Measurements from ENCODE around the gene ZNF763.
"Not testable (repeated sequence)": the region's sequence is repeated elsewhere in the genome, so short reads cannot be mapped to it uniquely, and the experiment has no call there.

ZNF763 gene

GRCh38 chr19:11964858-11965645 is at the start of gene ZNF763:
TSS of gene ZNF763 (plus strand) at chr19:11965040. CDS start at chr19:11965209, 169 bp downstream.
- peak; percentile 77 to 87 for DNase-seq (ENCODE audit: low read depth in 2 of 2)

DNA sequence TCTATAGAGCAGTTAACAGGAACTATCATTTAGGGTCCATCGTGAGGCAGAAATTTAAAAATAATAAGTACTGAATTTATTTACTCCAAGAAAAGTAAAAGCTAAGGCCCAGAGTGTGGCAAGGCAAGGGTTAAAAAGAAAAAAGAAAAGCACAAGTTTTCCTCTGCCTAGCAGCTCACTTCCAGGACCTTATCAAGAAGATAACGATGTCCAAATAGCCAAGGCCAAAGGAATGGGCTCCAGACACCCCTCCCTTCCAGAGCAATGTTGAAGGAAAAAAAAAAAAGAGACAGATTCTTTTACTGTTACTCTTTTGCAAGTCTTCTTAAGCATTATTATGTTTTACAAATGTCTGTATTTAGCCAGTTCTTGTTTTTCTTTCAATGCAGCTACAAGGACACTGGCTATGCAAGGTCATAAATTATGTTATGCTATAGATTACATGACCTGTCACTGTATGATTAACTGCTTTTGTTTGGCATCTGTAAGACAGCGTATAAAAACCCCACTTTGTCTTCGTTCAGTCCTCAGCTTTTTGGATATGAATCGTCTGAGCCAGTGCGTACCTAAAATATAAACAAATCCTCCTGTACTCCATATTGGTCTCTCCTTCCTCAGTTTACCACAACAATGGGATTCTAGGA is 42.9 kb upstream of the ZNF763 start:
- DNase-seq (ENCODE audit: low read depth in 2 of 2) = no peak

DNA sequence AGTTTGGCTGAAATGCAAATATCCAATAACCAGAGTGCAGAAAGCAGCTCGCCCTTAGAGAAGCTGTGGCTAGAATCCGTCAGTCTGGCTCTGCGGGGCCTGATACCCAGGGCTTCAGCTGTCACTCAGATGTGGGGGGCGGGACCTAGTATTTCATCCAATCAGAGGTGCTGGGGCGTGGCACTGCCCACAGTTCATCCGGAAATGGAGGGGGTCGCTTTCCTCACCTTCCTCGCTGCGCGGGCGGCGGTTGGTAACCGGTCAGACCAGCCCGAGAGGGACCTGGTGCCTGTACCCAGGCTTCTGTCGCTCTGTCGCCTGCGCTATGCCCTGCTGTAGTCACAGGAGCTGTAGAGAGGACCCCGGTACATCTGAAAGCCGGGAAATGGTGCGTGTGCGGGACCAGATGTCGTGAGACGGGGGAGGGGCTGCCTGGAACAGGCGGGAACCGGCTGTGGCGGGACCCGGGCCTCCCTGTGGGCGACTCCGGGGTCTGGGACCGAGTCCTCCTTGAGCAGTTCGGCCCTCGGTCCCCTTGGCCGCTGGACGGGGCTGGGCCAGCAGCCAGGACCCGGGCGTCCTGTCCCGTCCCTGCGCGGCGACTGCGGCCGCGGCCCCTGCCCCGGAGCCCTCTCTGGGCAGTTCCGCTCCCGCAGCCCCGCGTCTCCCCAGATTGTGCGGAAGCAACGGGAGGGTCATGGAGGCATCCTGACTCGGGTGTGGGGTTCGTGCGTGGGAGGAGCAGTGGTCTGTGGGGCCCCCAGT is 39.8 kb upstream of the ZNF763 start, which contains the start of gene ZNF700:
Gene ZNF700, plus strand, starts transcription at position 222 of the 765 bp plus-strand sequence. Its CDS starts 104 bp downstream, at position 326.
- peak; percentile 88 to 94 for DNase-seq (ENCODE audit: low read depth in 2 of 2)

GRCh38 chr19:11925651-11926187 is 39.1 kb upstream of the ZNF763 start:
- DNase-seq (ENCODE audit: low read depth in 2 of 2) = not testable (repeated sequence)

DNA sequence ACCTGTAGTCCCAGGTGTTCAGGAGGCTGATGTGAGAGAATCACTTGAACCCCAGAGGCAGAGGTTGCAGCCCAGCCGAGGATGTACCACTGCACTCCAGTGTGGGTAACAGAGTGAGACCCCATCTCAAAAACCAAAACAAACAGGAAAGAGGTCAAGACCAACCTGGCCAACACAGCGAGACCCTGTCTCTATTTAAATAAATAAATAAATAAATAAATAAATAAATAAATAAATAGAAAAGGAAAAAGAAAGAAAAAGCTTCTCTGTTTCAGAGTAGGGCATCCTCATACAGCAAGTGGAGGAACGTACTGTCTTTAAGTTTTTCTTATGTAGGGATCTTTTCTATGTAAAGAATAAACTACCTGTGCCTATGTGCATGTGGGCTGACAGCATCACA is 37.6 kb upstream of the ZNF763 start:
- no peak for DNase-seq (ENCODE audit: low read depth in 2 of 2)

DNA sequence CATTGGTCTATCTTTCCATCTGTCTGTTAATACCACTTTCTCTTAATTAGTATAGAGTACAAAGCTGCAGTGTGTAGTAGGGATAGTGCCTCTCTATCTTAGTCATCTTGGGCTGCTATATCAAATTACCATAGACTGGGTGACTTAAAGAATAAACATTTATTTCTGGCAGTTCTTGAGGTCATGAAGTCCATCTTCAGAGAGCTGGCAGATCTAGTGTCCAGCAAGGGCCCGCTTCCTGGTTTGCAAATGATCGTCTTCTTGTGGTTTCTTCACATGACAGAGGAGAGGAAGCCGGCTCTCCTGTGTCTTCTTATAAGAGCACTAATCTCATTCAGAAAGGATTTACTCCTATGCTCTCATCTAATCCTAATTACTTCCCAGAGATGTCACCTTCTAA is 33.8 kb upstream of the ZNF763 start:
- no peak for DNase-seq (ENCODE audit: low read depth in 2 of 2)

DNA sequence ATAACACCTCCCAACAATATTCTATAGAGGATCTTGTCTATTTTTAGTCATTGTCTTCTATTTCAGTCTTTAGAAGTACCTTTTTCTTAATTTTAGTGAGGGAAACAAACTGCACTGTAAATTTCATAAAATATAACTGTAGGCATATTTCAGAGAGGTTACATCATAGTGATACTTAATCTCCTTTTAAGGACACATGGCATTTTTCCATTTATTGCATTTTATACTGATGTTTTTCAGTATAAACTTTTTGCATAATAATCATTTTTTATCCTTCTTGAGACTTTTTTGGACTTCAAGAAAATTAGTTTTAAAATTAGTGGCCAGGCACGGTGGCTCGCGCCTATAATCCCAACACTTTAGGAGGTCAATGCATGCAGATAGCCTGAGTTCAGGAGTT is 33.3 kb upstream of the ZNF763 start:
- DNase-seq (ENCODE audit: low read depth in 2 of 2) = no peak

DNA sequence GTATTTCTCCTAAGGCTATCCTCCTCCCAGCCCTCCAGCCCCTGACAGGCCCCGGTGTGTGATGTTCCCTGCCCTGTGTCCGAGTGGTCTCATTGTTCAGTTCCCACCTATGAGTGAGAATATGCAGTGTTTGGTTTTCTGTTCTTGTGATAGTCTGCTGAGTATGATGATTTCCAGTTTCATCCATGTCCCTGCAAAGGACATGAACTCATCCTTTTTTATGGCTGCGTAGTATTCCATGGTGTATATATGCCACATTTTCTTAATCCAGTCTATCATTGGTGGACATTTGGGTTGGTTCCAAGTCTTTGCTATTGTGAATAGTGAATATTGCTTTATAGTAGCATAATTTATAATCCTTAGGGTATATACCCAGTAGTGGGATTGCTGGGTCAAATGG is 29.0 kb upstream of the ZNF763 start:
- DNase-seq (ENCODE audit: low read depth in 2 of 2) = not testable (repeated sequence)

- DNase-seq (ENCODE audit: low read depth in 2 of 2) = not testable (repeated sequence)
These were observed 26.5 kb upstream of the ZNF763 start for GRCh38 chr19:11938383-11938782.

DNA sequence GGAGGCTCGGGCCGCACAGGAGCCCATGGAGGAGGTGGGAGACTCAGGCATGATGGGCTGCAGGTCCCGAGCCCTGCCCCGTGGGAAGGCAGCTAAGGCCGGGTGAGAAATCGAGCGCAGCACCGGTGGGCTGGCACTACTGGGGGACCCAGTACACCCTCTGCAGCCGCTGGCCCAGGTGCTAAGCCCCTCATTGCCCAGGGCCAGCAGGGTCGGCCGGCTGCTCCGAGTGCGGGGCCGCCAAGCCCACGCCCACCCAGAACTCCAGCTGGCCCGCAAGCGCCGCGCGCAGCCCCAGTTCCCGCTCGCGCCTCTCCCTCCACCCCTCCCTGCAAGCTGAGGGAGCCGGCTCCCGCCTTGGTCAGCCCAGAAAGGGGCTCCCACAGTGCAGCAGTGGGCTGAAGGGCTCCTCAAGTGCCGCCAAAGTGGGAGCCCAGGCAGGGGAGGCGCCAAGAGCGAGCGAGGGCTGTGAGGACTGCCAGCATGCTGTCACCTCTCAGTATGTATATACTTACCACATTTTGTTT is 23.4 kb upstream of the ZNF763 start:
- not testable (repeated sequence) for DNase-seq (ENCODE audit: low read depth in 2 of 2)

DNA sequence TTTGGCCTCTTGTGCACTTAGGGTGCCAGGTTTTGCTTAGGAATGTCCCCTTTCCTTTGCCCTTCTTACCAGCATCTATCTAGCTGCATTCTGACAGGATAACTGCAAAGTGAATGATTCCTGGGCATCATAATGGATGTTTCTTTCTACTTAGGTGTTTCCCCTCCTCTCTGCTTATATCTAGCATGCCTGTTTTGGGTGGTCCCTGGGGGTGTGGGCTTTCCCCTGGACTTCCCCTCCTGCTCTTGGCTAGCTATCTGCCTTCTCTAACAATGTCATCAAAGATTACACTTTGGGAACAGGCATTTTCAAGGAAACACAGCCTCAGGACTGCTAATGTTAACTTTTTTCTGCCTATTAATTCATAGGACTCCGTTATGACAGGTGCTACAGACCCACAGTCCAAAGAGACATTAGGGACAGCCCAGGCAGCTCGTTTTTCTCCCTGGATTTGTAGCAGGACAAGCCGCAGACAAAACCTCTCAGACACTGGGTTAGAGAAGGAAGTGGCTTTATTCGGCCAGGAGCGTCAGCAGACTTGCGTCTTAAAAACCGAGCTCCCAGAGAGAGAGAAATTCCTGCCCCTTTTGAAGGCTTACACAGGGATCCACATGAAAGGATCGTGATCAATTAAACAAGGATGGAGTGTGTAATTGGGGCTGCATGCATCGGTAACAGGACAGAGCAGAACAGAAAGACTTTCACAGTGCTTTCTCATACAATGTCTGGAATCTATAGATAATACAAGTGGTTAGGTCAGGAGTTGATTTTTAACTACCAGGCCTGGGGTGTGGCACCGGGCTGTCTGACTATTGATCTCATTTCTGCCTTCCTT is 22.6 kb upstream of the ZNF763 start:
- DNase-seq (ENCODE audit: low read depth in 2 of 2) = no peak

- DNase-seq (ENCODE audit: low read depth in 2 of 2) = no peak
These were observed 22.1 kb upstream of the ZNF763 start for GRCh38 chr19:11942843-11943108.

DNA sequence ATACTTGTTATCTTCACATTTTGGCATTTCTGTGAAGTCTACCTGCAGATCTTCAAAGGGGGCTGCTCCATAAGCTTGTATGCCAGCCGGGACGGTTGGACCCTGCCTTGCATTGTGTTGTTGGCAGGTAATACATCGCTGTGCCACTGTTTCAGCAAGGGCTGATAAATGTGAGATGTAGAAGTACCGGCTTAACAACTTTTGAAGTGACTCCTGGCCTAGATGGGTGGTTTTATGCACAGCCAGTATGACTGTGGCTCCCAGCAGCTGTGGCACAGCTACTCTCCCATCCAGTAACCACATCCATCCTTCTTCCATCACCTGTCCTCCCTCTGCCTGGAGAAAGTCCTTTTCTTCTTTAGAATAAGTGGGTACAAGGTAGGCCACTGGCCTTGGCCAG is 20.2 kb upstream of the ZNF763 start:
- no peak for DNase-seq (ENCODE audit: low read depth in 2 of 2)

- DNase-seq (ENCODE audit: low read depth in 2 of 2) = no peak
These were observed 16.2 kb upstream of the ZNF763 start for GRCh38 chr19:11948646-11949045.

GRCh38 chr19:11949201-11949600 is 15.6 kb upstream of the ZNF763 start:
- no peak for DNase-seq (ENCODE audit: low read depth in 2 of 2)

DNA sequence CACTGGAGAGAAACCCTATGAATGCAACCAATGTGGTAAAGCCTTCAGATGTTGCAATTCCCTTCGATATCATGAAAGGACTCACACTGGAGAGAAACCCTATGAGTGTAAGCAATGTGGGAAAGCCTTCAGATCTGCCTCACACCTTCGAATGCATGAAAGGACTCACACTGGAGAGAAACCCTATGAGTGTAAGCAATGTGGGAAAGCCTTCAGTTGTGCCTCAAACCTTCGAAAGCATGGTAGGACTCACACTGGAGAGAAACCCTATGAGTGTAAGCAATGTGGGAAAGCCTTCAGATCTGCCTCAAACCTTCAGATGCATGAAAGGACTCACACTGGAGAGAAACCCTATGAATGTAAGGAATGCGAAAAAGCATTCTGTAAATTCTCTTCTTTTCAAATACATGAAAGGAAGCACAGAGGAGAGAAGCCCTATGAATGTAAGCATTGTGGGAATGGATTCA is 15.2 kb upstream of the ZNF763 start:
- not testable (repeated sequence) for DNase-seq (ENCODE audit: low read depth in 2 of 2)

- DNase-seq (ENCODE audit: low read depth in 2 of 2) = no peak
These were observed 14.5 kb upstream of the ZNF763 start for GRCh38 chr19:11950312-11950711.

DNA sequence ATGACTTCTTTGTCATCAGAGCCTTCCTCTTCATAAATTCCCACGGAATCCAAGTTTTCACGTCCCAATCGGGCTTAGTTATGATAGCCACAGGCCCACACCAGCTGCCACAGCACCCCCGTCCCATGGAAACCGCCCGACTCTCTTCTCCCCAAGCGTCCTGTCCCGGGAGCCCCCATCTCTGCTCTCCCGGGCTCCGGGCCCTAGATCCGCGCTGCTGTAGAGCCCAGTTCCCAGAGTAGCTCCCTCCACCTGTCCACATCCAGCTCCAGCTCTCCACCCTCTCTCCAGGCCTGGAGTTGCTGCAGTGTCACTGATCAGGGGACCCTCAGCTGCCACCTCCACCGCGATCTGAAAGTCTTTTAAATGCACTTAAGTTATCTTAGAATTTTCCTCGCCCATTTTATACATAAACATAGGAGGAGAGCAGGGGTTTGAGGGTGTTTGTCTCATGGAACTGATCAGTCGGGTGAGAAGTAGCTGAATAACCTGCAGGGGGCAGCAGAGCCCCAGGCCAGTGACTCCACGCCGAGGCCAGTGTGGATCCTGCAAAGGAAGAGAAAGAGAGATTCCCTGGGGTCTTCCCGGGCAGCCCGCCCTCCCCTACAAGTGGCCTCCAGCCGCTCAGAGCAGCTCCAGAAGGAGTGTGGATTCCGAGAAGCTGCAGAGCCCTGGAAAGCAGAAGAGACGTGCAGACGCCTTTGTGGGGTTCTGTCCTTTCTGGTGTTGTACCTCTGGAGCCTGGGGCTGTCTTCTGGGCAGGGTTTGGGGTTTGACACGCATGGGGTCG is 1.1 kb upstream of the ZNF763 start:
- DNase-seq (ENCODE audit: low read depth in 2 of 2) = peak; percentile 55 to 58

- no peak for DNase-seq (ENCODE audit: low read depth in 2 of 2)
These were observed 363 bp upstream of the ZNF763 start for GRCh38 chr19:11964496-11964857.

DNA sequence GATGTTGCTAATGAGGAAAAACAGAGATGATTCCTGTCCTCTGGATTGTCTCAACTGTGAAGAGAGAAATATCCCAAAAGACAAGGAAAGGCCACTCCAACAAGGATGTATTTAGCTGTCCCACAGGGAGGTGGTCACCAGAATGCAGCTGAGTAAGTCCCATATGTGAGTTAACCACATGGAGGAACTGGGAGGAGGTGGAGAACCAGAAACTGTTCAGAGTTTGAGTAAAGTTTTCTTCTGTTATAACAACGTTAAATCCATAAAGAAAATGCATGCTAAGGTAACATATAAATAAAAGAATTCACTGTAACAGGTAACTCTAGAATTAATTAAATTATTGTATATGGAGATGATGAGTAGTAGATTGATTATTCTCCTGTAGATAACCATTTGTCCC is 5.3 kb downstream of the ZNF763 start:
- DNase-seq (ENCODE audit: low read depth in 2 of 2) = no peak
